HG03520 (cell line): Measurements from ENCODE around the gene PXMP2.
"Not testable (repeated sequence)": the region's sequence is repeated elsewhere in the genome, so short reads cannot be mapped to it uniquely, and the experiment has no call there.

ENCODE experiments used
- ATAC-seq: cut with Tn5 transposase; IDR thresholded peaks from one replicate; pipeline ENCODE4 v1.9.1; 2021; ENCODE audit warnings: mild to moderate bottlenecking, moderate library complexity; ENCODE audit not compliant: unreplicated experiment

PXMP2 gene

DNA sequence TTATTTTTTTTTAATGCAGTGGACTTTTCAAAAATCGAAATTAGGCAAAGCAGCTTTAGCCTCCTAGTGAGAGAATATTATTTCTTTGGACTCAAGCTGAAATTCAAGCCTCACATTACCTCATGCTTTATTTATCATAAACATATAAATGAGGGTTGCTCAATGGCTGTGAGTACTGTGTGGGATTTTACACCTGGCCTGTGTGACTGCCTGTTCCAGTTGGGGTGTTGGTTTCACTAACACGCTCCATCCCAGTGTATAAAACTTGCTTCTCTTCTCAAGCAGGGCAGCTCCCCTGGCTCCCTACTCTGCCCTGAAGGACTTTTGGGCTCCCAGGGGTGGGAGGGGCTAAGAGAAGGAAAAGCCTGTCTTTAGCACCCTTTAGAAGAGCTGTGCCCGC is 59.2 kb downstream of the PXMP2 start:
- ATAC-seq, result no peak

DNA sequence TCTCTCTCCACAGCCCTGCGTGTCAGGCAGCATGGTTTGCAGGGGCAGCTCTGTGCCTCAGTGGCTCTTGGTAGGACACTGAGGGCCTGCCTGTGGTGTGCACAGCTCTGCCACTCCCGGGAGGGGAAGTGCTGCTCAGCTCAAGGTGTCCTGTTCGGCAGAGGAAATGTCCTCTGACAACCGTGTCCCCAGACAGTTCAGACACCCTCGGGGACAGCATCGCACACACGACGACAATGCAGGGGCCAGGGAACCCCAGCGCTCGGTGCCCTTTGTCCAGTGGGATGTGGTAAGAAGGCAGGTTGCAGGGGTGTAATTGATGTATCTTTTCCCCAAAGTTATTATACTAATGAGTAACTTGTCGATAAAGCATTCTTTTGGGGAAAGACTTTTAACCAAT is 60.0 kb downstream of the PXMP2 start:
- ATAC-seq, result no peak

DNA sequence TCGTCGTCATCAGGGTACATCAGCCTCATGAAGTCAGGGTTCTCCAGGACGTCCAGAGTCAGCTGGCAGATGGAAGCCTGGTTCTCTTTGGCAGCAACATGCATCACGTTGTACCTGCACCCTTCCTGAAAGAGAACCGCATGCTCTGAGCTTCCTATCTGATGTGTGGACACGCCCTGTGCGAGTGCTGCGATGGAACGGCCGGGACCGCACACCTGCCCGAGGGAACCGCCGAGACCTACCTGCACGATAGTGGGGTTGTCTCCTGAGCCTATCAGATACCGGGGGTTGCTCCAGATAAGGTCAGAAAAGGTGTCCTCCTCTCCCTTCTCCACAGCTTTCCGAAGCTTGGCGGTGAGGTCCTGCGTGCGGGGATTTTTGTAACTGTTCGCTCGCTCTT is 60.5 kb downstream of the PXMP2 start:
- ATAC-seq, result no peak

- no peak for ATAC-seq
These were observed 60.9 kb downstream of the PXMP2 start for GRCh38 chr12:132748319-132748718.

DNA sequence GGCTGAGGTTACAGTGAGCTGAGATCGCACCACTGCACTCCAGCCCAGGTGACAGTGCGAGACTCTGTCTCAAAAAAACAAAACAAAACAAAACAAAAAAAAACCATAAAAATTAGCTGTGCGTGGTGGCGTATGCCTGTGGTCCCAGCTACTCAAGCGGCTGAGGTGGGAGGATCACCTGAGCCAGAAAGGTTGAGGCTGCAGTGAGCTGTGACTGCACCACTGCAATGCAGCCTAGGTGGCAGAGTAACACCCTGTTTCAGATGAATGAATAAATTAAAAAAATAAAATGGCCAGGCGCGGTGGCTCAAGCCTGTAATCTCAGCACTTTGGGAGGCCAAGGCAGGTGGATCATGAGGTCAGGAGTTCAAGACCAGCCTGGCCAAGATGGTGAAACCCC is 66.3 kb downstream of the PXMP2 start:
- not testable (repeated sequence) for ATAC-seq

DNA sequence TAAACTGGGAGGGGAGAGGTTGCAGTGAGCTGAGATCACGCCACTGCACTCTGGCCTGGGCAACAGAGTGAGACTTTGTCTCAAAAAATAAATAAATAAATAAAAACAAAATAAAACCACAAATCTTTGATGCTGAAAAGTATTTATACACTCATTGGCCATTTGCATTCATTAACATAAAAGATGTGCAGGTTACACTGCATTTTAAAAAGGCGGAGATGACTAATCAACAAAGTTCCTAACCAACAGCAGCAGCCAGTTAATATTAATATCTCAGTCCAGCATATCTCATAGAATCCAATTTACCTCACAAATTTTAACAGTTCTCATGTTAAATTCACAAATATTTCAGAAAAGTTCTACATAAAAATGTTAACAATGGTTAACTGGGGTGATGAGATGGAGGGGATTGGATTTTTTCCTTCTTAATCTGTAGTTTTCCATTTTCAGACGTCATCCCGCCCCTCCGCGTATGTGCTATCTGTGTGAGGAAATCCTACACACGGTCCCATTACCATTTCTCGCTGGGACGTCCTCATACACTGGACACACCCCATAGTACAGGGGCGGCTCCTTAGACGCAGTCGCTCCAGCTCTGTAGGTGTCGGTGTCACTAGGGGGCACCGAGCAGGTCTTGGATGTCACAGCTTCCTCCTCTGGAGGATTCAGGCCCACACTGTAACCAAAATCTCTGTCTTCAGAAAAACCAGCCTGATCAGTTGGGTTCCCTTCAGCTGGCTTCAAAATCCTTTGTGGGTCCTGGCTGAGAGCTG is 67.0 kb downstream of the PXMP2 start:
- no peak for ATAC-seq
